ENCODE results near the gene ESPN. TPM values are rescaled to one million over a fixed set of nuclear protein-coding genes. Genes with fewer than 3 reads are reported as not detected.

ESPN gene
- total and polyA plus RNA-seq, 10 of the 15 experiments (the other 5 are each of a cell fraction or from before 2014, with no cell fraction given) = 0.18 to 0.71 (median 0.59) TPM; not detected in 7

DNA sequence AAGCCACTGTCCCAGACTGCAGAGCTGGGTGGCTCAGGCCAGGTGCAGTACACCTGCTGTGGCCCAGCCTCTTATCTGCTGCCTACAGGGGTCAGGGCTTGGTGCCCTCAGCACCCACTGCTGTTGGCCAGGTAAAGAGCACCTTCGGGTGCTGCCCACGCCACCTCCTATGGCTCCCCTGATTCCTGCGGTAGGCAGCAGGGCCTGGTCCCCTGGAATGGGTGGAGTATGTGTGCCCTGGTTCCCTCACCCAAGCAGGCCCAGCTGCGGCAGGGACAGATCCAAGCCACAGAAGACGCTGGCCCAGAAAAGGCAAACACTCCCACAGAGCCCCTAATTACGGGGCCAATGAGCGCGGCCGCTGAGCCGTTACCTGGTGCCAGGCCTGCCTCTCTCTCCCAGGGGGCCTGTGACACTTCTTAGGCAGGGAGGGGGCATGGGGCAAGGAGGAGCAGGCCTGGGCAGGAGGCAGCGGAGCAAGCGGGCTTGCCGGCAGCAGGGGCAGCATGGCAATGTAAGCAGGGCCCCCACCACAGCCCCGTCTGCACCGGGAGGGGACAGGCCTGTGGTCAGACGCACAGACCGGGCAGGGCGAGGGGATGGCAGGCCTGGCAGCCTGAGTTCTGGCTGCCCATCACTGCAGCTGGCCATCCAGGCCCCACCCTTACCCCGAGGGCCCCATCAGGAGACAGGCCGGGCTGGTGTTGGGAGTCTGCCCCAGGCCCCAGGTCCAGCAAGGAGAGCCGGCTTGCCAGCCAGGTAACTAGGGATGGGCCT lies 19.0 kb downstream of the ESPN start:
- no peak for TF ChIP-seq MTA3 (IDR thresholded peaks at IDR 0.05; ENCODE audit: borderline replicate concordance, low read length)
- TF ChIP-seq CHD1 (IDR thresholded peaks at IDR 0.05; ENCODE audit: low read depth, low read length) = no peak
- Histone ChIP-seq H3K9ac (ENCODE audit: control insufficient read depth, insufficient read depth, low read length) (no peak overlapping the region), H3K27ac (ENCODE audit: control insufficient read depth, insufficient read depth) (no peak overlapping the region), H4K20me1 (ENCODE audit: control insufficient read depth, insufficient read depth) (no peaks in the 10 kb centered on the region; the same call in 1 of the 2 replicates), H3K36me3 (ENCODE audit: control insufficient read depth in 2 of 2, insufficient read depth in 2 of 2, low read length in 1 of 2) (no peaks in the 10 kb centered on the region), H3K79me2 (ENCODE audit: control insufficient read depth, insufficient read depth, low read length) (no peaks in the 10 kb centered on the region), H3K4me2 (ENCODE audit: control insufficient read depth, insufficient read depth) (no peak overlapping the region), H3K9me3 (replicated peaks; ENCODE audit: control insufficient read depth, insufficient read depth, low read length) (no peaks in the 10 kb centered on the region), H3K27me3 (replicated peaks in 1 of 2; ENCODE audit: control insufficient read depth in 2 of 2, insufficient read depth in 2 of 2, low read length in 1 of 2) (peaks cover 0 to 4% of the 10 kb centered on the region in 2 experiments; a peak in 3 of 4 replicates), H2AFZ (ENCODE audit: control insufficient read depth, low read depth, low read length) (no peak overlapping the region), H3K4me1 (ENCODE audit: control insufficient read depth, insufficient read depth, low read length) (no peaks in the 10 kb centered on the region; the same call in 1 of the 2 replicates), H3K4me3 (no peak overlapping the region)
- FAIRE-seq = no peak
- POLR2A ChIA-PET = interaction anchor here (0.7 kb wide), 1 partner anchor 21 kb away, joined by 4 read pairs; no protein-coding TSS in a partner anchor
- RAD21 ChIA-PET (ENCODE audit: unreplicated experiment) = no interaction called here
- in situ Hi-C loops (cut with MboI) = no loop called here
- no TSS peak for BruUV-seq (replicated peaks)
- CTCF ChIA-PET = interaction anchor here (0.7 to 8.0 kb wide), 4 partner anchors 19 to 49 kb away, joined by 3 to 137 read pairs (median 6); partner anchors contain the start of genes ESPN and HES2
- no peak for ATAC-seq
- DNase-seq (ENCODE audit: low read depth, low spot score) = no peak
- SMC1A ChIA-PET (ENCODE audit: uncharacterized antibody, unreplicated experiment) = no interaction called here
- 34% methylated on average over 21 of the region's 21 CpGs for WGBS (ENCODE audit: insufficient coverage, insufficient replicate concordance, low lambda C conversion rate, missing lambda C conversion rate)
- intact Hi-C loops (cut with micrococcal nuclease; ENCODE audit: unreplicated experiment) = no loop called here

DNA sequence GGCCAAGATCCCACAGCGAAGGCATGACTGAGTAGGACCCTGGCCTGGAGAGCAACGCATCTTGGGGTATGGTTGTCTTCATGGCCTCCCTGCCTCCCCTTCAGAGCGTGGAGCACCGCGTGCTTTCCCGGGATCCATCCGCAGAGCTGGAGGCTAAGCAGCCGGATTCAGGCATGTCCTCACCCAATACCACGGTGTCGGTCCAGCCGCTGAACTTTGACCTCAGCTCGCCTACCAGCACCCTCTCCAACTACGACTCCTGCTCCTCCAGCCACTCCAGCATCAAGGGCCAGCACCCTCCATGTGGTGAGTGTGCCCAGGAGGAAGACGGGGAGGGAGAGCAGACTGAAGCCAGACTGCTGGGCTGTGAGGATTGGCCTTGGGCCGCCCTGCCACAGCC lies 19.8 kb downstream of the ESPN start:
- in situ Hi-C loops (cut with MboI) (no loop called here), intact Hi-C loops (cut with micrococcal nuclease; ENCODE audit: unreplicated experiment) (no loop called here)
- ChIA-PET POLR2A (no interaction called here), SMC1A (ENCODE audit: uncharacterized antibody, unreplicated experiment) (interaction anchor here (1.6 kb wide), 1 partner anchor 22 kb away, joined by 3 read pairs; the partner anchor contains the start of gene TNFRSF25), CTCF (interaction anchor here (8.0 kb wide), 1 partner anchor 20 kb away, joined by 137 read pairs; the partner anchor contains the start of genes ESPN and HES2), RAD21 (ENCODE audit: unreplicated experiment) (no interaction called here)
- no peak overlapping the region for H3K4me3 ChIP-seq
- peaks cover 0 to 5% of the 10 kb centered on the region in 2 experiments; a peak in 3 of 4 replicates for H3K27me3 ChIP-seq (replicated peaks in 1 of 2; ENCODE audit: control insufficient read depth in 2 of 2, insufficient read depth in 2 of 2, low read length in 1 of 2)
- no peak overlapping the region for H2AFZ ChIP-seq (ENCODE audit: control insufficient read depth, low read depth, low read length)
- no peak for FAIRE-seq
- H4K20me1 ChIP-seq (ENCODE audit: control insufficient read depth, insufficient read depth) = no peaks in the 10 kb centered on the region
- ATAC-seq = no peak
- no peak overlapping the region for H3K4me2 ChIP-seq (ENCODE audit: control insufficient read depth, insufficient read depth)
- H3K4me1 ChIP-seq (ENCODE audit: control insufficient read depth, insufficient read depth, low read length) = no peaks in the 10 kb centered on the region; the same call in 1 of the 2 replicates
- no peak overlapping the region for H3K27ac ChIP-seq (ENCODE audit: control insufficient read depth, insufficient read depth)
- no peaks in the 10 kb centered on the region for H3K79me2 ChIP-seq (ENCODE audit: control insufficient read depth, insufficient read depth, low read length)
- no TSS peak for BruUV-seq (replicated peaks)
- DNase-seq (ENCODE audit: low read depth, low spot score) = no peak
- TF ChIP-seq, protein P1, sequence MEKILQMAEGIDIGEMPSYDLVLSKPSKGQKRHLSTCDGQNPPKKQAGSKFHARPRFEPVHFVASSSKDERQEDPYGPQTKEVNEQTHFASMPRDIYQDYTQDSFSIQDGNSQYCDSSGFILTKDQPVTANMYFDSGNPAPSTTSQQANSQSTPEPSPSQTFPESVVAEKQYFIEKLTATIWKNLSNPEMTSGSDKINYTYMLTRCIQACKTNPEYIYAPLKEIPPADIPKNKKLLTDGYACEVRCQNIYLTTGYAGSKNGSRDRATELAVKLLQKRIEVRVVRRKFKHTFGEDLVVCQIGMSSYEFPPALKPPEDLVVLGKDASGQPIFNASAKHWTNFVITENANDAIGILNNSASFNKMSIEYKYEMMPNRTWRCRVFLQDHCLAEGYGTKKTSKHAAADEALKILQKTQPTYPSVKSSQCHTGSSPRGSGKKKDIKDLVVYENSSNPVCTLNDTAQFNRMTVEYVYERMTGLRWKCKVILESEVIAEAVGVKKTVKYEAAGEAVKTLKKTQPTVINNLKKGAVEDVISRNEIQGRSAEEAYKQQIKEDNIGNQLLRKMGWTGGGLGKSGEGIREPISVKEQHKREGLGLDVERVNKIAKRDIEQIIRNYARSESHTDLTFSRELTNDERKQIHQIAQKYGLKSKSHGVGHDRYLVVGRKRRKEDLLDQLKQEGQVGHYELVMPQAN (conservative IDR thresholded peaks at IDR 0.05) = no peak
- TF ChIP-seq, protein P2, sequence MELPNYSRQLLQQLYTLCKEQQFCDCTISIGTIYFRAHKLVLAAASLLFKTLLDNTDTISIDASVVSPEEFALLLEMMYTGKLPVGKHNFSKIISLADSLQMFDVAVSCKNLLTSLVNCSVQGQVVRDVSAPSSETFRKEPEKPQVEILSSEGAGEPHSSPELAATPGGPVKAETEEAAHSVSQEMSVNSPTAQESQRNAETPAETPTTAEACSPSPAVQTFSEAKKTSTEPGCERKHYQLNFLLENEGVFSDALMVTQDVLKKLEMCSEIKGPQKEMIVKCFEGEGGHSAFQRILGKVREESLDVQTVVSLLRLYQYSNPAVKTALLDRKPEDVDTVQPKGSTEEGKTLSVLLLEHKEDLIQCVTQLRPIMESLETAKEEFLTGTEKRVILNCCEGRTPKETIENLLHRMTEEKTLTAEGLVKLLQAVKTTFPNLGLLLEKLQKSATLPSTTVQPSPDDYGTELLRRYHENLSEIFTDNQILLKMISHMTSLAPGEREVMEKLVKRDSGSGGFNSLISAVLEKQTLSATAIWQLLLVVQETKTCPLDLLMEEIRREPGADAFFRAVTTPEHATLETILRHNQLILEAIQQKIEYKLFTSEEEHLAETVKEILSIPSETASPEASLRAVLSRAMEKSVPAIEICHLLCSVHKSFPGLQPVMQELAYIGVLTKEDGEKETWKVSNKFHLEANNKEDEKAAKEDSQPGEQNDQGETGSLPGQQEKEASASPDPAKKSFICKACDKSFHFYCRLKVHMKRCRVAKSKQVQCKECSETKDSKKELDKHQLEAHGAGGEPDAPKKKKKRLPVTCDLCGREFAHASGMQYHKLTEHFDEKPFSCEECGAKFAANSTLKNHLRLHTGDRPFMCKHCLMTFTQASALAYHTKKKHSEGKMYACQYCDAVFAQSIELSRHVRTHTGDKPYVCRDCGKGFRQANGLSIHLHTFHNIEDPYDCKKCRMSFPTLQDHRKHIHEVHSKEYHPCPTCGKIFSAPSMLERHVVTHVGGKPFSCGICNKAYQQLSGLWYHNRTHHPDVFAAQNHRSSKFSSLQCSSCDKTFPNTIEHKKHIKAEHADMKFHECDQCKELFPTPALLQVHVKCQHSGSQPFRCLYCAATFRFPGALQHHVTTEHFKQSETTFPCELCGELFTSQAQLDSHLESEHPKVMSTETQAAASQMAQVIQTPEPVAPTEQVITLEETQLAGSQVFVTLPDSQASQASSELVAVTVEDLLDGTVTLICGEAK (IDR thresholded peaks at IDR 0.05; ENCODE audit: borderline replicate concordance) = no peak
- TF ChIP-seq CBFB (IDR thresholded peaks at IDR 0.05; ENCODE audit: low read depth) (no peak), SIX5 (IDR thresholded peaks at IDR 0.05; ENCODE audit: low read depth, low read length, severe bottlenecking) (no peak), TCF7 (IDR thresholded peaks at IDR 0.05; ENCODE audit: borderline replicate concordance) (no peak), SP1 (IDR thresholded peaks at IDR 0.05; ENCODE audit: low read depth, low read length) (no peak), TBL1XR1 (IDR thresholded peaks at IDR 0.05; ENCODE audit: low read depth, low read length) (no peak), CREB1 (IDR thresholded peaks at IDR 0.05; ENCODE audit: low read depth) (no peak), GABPA (IDR thresholded peaks at IDR 0.05; ENCODE audit: low read depth) (no peak)
- 44% methylated on average over 15 of the region's 15 CpGs for WGBS (ENCODE audit: insufficient coverage, insufficient replicate concordance, low lambda C conversion rate, missing lambda C conversion rate)
- no peak overlapping the region for H3K9ac ChIP-seq (ENCODE audit: control insufficient read depth, insufficient read depth, low read length)
- H3K9me3 ChIP-seq (replicated peaks; ENCODE audit: control insufficient read depth, insufficient read depth, low read length) = no peaks in the 10 kb centered on the region
- H3K36me3 ChIP-seq (ENCODE audit: control insufficient read depth in 2 of 2, insufficient read depth in 2 of 2, low read length in 1 of 2) = no peaks in the 10 kb centered on the region

Data from GM12878 (cell line).